ENCODE measurements around the gene SPOCK2. TPM values are rescaled to one million over a fixed set of nuclear protein-coding genes. Genes with fewer than 3 reads are reported as not detected.

SPOCK2 gene
- total and polyA plus RNA-seq, 2 donors (not counting 3 experiments of a cell fraction or from before 2014, with no cell fraction given): 0.40 to 1.1 TPM

GRCh38 chr10:72114706-72115450 lies 26.5 kb upstream of the SPOCK2 start:
- Histone ChIP-seq H3K36me3 (ENCODE audit: control insufficient read depth in 2 of 2, extremely low read depth in 1 of 2, insufficient read depth in 2 of 2, low read length in 2 of 2) (no peaks in the 10 kb centered on the region), H3K4me2 (ENCODE audit: insufficient read depth, low read length) (no peak overlapping the region), H3K27ac (ENCODE audit: insufficient read depth, low read depth, low read length) (no peak overlapping the region), H3K9me3 (replicated peaks; ENCODE audit: control insufficient read depth, insufficient read depth, low read length) (no peaks in the 10 kb centered on the region), H3K9ac (replicated peaks; ENCODE audit: extremely low read depth, insufficient read depth, low read length) (no peak overlapping the region), H3K9me1 (replicated peaks; ENCODE audit: control insufficient read depth, extremely low read depth, insufficient read depth, low read length) (no peaks in the 10 kb centered on the region), H3K79me2 (ENCODE audit: control insufficient read depth, insufficient read depth, low read length) (no peaks in the 10 kb centered on the region), H2AFZ (ENCODE audit: low read depth, low read length) (no peak overlapping the region), H3K4me1 (ENCODE audit: control insufficient read depth, extremely low read depth, insufficient read depth, low read length) (no peaks in the 10 kb centered on the region), H3K4me3 (replicated peaks in 1 of 3; ENCODE audit: insufficient read depth in 1 of 3, low read depth in 1 of 3, low read length in 3 of 3) (no peak overlapping the region), H3K27me3 (ENCODE audit: control insufficient read depth in 2 of 2, insufficient read depth in 2 of 2, low read length in 2 of 2) (no peaks in the 10 kb centered on the region), H4K20me1 (replicated peaks; ENCODE audit: control insufficient read depth, extremely low read depth, insufficient read depth, low read length) (no peaks in the 10 kb centered on the region)
- DNase-seq (ENCODE audit: low read depth, low spot score): no peak
- ChIA-PET CTCF (interaction anchor here (1.1 to 2.4 kb wide), 5 partner anchors 10 to 66 kb away, joined by 3 to 16 read pairs (median 4); no protein-coding TSS in a partner anchor), POLR2A (no interaction called here)
- dilution Hi-C loops (cut with MboI; ENCODE audit: extremely low pct_ligation_motif_present, low sequenced_read_pairs) (no loop called here), intact Hi-C loops (cut with micrococcal nuclease) (no loop called here)
- FAIRE-seq: peak; percentile 35
- BruUV-seq (replicated peaks): no TSS peak
- TF ChIP-seq EZH2 (IDR thresholded peaks at IDR 0.05; ENCODE audit: borderline replicate concordance, low read depth, low read length, severe bottlenecking) (no peak), MYC (IDR thresholded peaks at IDR 0.05; ENCODE audit: low read depth, low read length) (no peak), FOS (IDR thresholded peaks at IDR 0.05; ENCODE audit: borderline replicate concordance, insufficient read depth, low read length) (no peak), POLR2A (IDR thresholded peaks at IDR 0.05; ENCODE audit: low read depth, low read length) (no peak), POLR2AphosphoS5 (IDR thresholded peaks at IDR 0.05; ENCODE audit: insufficient read depth, low read depth, low read length) (no peak), CTCF (IDR thresholded peaks at IDR 0.05; ENCODE audit: extremely low read depth in 1 of 2, insufficient read depth in 1 of 2, low read depth in 1 of 2, low read length in 2 of 2) (no peak), GATA2 (IDR thresholded peaks at IDR 0.05; ENCODE audit: insufficient read depth, insufficient read length, low read depth, low read length) (no peak), JUN (IDR thresholded peaks at IDR 0.05; ENCODE audit: borderline replicate concordance, insufficient read depth, insufficient read length, low read depth) (no peak), MAX (IDR thresholded peaks at IDR 0.05; ENCODE audit: insufficient read depth, insufficient read length) (no peak)
